HepG2 (cell line): ENCODE data around the gene PPM1H. TPM values are rescaled to one million over a fixed set of nuclear protein-coding genes. Genes with fewer than 3 reads are reported as not detected.

Experiments
- ADNP ChIP-seq: sonication (generic); formaldehyde crosslinking; IDR thresholded peaks from 2 replicates; pipeline ENCODE4 v1.4.0; 2020; ENCODE audit warnings: missing genetic modification reagents
- CBX5 ChIP-seq: sonication (generic); formaldehyde crosslinking; IDR thresholded peaks from 2 replicates; pipeline ENCODE4 v1.4.0; 2020; ENCODE audit warnings: missing genetic modification reagents, borderline replicate concordance
- CC2D1A ChIP-seq: sonication (generic); formaldehyde crosslinking; IDR thresholded peaks from 2 replicates; pipeline ENCODE4 v1.8.1; 2023; ENCODE audit warnings: mild to moderate bottlenecking, missing genetic modification reagents
- CENPBD1 ChIP-seq: sonication (generic); formaldehyde crosslinking; IDR thresholded peaks from 2 replicates; pipeline ENCODE4 v1.8.0; 2022; ENCODE audit warnings: missing genetic modification reagents, low read depth, mild to moderate bottlenecking, borderline replicate concordance
- CSRNP2 ChIP-seq: sonication (generic); formaldehyde crosslinking; conservative IDR thresholded peaks from 2 replicates; pipeline ENCODE4 v1.8.0; 2022; ENCODE audit warnings: low read depth, missing genetic modification reagents
- GATAD2A ChIP-seq: IDR thresholded peaks from 2 replicates; pipeline ENCODE4 v1.6.1; 2016
- GTF2F1 ChIP-seq: fragments of 150-350 bp; IDR thresholded peaks from 2 replicates; pipeline ENCODE4 v1.6.1; 2014; ENCODE audit warnings: low read length
- NFYC ChIP-seq: IDR thresholded peaks from 2 replicates; pipeline ENCODE4 v1.6.1; 2016; ENCODE audit warnings: missing genetic modification reagents, missing compliant biosample characterization
- TOPORS ChIP-seq: sonication (generic); formaldehyde crosslinking; IDR thresholded peaks from 2 replicates; pipeline ENCODE4 v1.8.0; 2023; ENCODE audit warnings: mild to moderate bottlenecking, missing genetic modification reagents
- ZFP82 ChIP-seq: sonication (generic); formaldehyde crosslinking; IDR thresholded peaks from 2 replicates; pipeline ENCODE4 v1.5.1; 2020; ENCODE audit warnings: mild to moderate bottlenecking, missing genetic modification reagents, borderline replicate concordance
- ZNF101 ChIP-seq: sonication (generic); formaldehyde crosslinking; IDR thresholded peaks from 2 replicates; pipeline ENCODE4 v1.4.0; 2020; ENCODE audit warnings: mild to moderate bottlenecking, low read depth, missing genetic modification reagents, borderline replicate concordance
- ZSCAN20 ChIP-seq: sonication (generic); formaldehyde crosslinking; IDR thresholded peaks from 2 replicates; pipeline ENCODE4 v1.4.0; 2020; ENCODE audit warnings: missing genetic modification reagents, mild to moderate bottlenecking, borderline replicate concordance
- polyA plus RNA-seq, 8 experiments: library from polyadenylated mRNA; depleted of rRNA in 3 of 8; stranded (reverse) in 7 of 8; unstranded in 1 of 8; fragments of >200 nt; fragmentation: Illumina TruSeq in 4 of 8; extraction: Trizol in 4 of 8; gene quantifications; 2 replicates each; pipeline versions ENCODE4 v1.2.1 to v1.2.3, GENCODE V29; 2011 to 2016; ENCODE audit warnings: low read depth in 4 of 8, missing spikeins in 1 of 8, mixed read lengths in 1 of 8; ENCODE audit not compliant: insufficient read depth in 1 of 8
- total RNA-seq, 5 experiments: library from RNA; depleted of rRNA; stranded (reverse); fragments of >200 nt; fragmentation: Illumina TruSeq; extraction: Trizol; gene quantifications; 2 replicates each; pipeline ENCODE4 v1.2.3, GENCODE V29; 2016; ENCODE audit warnings: low read depth in 1 of 5
- TF ChIP-seq, protein P1 (sequence below): sonication (generic); formaldehyde crosslinking; IDR thresholded peaks from 2 replicates; pipeline ENCODE4 v1.8.0; 2022; ENCODE audit warnings: mild to moderate bottlenecking, missing genetic modification reagents
- TF ChIP-seq, protein P2 (sequence below), 2 experiments: sonication (generic) in 1 of 2; formaldehyde crosslinking in 1 of 2; IDR thresholded peaks; 2 replicates each; pipeline versions ENCODE4 v1.4.0 to v1.6.1; 2016 to 2020; ENCODE audit warnings: borderline replicate concordance in 1 of 2, low read depth in 1 of 2, mild to moderate bottlenecking in 1 of 2, missing genetic modification reagents in 1 of 2

The PPM1H gene
- total and polyA plus RNA-seq, 2 of the 13 experiments (the other 11 are each of a cell fraction or from before 2014, with no cell fraction given) = 29.1 to 38.1 TPM

DNA sequence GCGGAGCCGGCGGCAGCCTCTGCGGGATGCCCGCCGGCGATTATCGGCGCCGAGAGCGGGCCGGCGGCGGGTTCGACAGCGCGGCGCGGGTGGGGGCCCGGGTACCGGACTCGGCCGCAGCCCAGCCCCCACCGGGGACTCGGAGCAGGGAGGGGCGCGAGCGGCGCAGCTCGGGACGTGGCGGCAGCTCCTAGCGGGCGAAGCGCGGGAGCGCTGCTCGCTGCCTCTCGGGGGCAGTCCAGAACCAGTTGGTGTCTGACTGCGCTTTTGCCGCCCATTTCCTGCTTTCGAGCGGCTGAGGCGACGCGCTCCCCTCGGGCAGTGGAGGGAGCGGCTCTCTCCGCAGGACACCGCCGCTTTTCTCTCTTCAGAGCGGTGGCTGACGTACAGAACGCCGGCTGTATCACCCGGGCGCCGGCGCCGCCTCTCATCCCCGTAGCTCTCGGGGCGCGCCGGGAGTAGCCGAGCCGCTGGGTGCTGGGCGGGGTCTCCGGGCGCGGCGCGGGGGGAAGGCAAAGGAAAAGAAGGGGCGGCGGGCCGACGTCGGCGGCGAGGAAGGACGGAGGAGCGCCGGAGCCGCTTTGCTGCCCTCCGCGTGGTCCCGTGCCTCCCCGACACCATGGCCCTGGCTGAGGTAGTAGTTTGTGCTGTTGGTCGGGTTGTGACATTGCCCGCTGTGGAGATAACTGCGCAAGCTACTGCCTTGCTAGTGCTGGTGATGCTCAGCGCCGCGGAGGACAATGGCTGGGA lies 331.7 kb downstream of the PPM1H start (continued):
- TF ChIP-seq, protein P1, sequence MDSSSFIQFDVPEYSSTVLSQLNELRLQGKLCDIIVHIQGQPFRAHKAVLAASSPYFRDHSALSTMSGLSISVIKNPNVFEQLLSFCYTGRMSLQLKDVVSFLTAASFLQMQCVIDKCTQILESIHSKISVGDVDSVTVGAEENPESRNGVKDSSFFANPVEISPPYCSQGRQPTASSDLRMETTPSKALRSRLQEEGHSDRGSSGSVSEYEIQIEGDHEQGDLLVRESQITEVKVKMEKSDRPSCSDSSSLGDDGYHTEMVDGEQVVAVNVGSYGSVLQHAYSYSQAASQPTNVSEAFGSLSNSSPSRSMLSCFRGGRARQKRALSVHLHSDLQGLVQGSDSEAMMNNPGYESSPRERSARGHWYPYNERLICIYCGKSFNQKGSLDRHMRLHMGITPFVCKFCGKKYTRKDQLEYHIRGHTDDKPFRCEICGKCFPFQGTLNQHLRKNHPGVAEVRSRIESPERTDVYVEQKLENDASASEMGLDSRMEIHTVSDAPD (CRISPR knock-in tag) = 0 out of 2 replicates have a peak, but pooled peaks have one; percentile 17
- TF ChIP-seq TOPORS (CRISPR knock-in tag) = peak; percentile 37; the same call in 1 of the 2 replicates
- 0 out of 2 replicates have a peak, but pooled peaks have one; percentile 34 for TF ChIP-seq CENPBD1 (CRISPR knock-in tag)
- no peak; the same call in 1 of the 2 replicates for TF ChIP-seq GATAD2A (CRISPR knock-in tag)
- no peak for TF ChIP-seq ADNP (CRISPR knock-in tag)
- peak; percentile 5; the same call in 1 of the 2 replicates for TF ChIP-seq NFYC (CRISPR knock-in tag)
- TF ChIP-seq ZNF101 (CRISPR knock-in tag) = no peak
- TF ChIP-seq ZFP82 = 0 out of 2 replicates have a peak, but pooled peaks have one; percentile 59
- TF ChIP-seq CC2D1A (CRISPR knock-in tag) = no peak
- TF ChIP-seq ZSCAN20 (CRISPR knock-in tag) = no peak; the same call in 1 of the 2 replicates
- TF ChIP-seq CSRNP2 (CRISPR knock-in tag) = no peak
- TF ChIP-seq CBX5 (CRISPR knock-in tag) = no peak; the same call in 1 of the 2 replicates
- TF ChIP-seq GTF2F1 = no peak
- TF ChIP-seq, protein P2, sequence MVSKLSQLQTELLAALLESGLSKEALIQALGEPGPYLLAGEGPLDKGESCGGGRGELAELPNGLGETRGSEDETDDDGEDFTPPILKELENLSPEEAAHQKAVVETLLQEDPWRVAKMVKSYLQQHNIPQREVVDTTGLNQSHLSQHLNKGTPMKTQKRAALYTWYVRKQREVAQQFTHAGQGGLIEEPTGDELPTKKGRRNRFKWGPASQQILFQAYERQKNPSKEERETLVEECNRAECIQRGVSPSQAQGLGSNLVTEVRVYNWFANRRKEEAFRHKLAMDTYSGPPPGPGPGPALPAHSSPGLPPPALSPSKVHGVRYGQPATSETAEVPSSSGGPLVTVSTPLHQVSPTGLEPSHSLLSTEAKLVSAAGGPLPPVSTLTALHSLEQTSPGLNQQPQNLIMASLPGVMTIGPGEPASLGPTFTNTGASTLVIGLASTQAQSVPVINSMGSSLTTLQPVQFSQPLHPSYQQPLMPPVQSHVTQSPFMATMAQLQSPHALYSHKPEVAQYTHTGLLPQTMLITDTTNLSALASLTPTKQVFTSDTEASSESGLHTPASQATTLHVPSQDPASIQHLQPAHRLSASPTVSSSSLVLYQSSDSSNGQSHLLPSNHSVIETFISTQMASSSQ (IDR thresholded peaks at IDR 0.05; ENCODE audit: low read depth) = no peak
- TF ChIP-seq, protein P2 (CRISPR knock-in tag; IDR thresholded peaks at IDR 0.05; ENCODE audit: borderline replicate concordance) = no peak
